ENCODE data around the gene PEMT.

Gene PEMT

DNA sequence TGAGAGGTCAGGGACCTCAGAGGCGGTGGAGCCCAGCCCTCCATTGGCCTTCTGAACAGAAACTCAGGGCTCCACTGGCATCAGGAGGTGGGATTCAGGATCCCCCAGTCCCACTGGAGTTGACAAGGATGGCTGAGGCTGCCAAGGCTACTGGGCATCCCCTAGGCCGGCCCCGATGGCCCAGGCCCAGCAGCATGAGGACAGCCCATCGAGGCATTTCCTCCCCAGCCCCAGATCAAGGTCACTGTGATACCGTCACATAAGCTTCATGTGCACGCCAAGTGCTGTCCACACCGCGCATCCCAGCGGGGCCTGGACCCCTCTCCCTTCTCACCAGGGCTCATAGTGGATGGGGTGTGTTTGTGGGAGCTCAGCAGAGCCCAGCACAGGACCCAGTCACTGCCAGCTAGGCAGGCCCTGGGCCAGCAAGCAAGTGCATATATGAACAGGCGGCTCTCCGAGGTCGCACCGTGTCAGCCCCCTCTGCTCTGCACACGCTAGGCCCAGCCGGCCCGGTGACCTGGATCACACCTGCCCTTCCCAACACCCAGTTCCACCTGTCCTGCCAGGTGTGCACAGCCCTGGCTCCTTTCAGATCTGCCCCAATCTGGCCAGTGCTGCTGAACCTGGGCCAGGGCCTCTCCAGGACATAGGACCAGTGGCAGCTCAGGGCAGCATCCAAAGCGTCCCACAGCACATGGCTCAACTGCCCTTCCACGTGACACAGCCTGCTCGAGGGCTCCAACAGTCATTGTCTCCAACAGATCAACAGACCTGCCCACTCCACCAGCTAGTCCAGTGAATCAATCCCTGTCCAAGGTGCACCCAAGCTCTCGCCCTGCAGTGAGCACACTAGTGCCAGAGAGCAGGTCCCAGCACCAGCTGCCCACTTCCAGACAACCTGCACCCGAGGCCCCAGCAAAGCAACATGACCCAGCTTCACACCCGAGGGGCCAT is 62.5 kb downstream of the PEMT start:
- DNase-seq, result no peak

DNA sequence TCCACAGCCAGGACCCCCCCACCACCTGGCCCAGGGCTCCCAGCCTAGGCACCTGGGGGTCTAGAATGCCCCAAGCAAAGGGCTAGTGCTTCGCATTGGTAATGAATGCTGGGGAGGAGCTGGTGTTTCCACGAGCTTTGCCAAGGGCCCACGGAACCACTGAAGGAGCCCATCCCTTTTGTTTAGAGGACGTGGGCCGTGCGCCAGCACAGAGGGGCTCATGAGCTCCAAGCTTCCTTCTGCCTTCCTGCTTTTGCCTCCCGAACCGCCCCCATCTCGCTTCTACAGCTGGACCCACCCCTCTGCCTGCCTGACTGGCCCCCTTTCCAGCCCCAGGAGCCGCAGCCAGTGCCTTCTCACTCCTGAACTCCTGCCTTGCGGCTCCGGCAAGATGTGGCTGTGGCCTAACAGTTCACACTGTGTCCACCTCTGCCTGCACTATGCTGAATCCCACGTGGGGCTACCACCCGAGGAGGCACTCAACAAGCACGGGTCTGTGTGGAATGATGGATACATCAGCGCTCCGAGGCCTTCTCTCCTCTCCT is 63.5 kb downstream of the PEMT start:
- DNase-seq, result no peak

DNA sequence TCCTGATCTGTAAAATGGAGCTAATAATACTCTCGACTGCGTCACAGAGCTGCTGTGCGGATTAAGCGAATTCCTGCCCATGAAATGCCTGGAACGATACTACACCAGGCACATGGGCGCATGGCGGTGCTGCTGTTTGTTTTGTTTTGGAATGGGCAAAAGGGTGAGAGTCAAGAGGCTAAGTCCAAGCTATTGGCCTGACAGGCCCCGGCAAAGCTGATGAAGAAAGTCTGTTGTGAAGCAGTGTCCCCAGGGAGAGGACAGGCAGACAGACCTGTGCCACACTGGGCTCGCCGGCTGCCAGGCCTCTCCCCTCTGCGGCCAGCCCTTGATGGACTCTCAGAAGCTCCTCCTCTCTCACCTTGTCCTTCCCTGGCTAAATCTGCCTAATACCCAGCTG is 64.0 kb downstream of the PEMT start:
- no peak for DNase-seq

DNA sequence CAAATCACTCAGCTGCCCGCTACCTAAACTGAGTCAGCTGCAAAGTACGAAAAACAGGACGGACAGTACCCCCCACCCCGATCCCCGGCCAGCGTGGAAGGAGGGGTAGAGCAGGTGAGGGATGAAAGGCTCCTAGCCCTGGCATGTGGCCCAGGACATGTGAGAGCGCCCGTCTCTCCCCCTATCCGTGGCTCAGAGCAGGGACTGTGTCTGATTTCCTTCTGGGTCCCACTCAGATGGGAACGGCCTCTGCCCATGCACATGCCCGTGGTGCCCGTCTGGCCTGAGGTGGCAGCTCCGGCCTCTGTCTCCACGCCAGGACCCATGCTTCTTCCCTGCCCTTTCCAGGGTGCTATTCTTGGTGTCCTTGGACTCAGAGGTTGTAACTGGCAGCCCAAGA is 65.1 kb downstream of the PEMT start:
- no peak for DNase-seq

DNA sequence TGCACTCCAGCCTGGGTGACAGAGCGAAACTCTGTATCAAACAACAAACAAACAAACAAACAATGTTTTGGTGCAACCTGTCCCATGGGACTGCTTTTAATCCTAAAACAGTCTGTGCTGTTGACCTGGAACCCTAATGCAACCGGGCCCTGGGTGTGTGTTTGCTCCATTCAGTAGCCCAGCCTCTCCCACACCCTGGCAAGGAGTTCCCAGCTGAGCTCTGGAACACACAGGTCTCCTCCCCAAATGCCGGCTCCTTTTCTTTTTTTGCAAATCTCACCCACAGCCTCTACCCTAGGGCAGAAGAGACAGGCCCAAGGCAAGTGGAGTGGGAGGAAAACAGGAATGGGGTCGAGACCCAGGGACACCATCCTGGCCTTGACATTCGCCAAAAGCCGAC is 65.6 kb downstream of the PEMT start:
- no peak for DNase-seq

DNA sequence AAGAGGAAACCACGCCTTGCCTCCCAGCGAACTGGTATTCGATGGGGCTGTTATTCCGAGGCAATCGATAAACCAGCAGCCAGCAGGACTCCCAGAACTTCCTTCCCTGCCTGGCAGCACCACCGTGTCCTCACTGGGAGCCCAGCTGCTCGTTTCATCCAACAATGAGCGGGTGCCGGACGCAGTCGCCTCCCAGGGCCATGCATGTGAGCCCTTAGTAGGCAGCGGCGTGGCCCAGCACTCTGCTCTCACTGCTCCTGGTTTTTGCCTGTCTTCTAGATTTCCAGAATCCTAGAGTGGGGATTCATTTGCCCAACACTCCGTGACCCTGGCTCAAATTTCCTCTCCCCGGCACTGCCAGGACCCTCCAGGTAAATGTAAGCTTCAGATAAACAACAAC is 66.2 kb downstream of the PEMT start:
- DNase-seq, result no peak

DNA sequence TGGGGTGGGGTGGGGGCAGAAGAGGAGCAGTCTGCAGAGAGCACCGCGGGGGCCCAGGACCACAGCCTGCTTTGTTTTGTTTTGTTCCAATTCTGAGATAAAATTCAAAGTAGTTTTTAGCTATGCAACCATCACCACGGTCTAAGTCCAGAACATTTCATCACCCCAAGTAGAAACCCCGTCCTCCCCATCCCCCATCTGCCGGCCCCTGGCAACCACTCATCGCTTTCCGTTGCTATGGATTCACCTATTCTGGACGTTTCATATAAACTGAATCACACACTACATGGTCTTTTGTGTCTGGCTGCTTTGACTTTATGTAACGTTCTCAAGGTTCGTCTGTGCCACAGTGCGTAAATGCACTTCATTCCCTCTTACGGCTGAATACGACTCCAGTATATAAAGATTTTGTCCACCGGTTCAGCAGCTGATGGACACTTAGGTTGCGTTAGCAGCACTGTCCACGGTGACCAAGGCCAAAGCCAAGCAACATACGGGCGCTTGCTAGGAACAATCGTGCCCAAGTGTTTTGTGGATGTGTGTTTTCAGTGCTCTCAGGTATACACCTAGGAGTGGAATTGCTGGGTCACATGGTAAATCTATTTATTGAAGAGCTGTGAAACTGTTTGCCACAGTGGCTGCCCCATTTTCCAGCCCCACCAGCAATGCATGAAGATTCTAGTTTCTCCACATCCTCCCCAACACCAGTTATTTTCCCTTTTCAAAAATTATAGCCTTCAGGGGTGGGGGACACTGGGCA is 67.6 kb downstream of the PEMT start:
- no peak for DNase-seq

DNA sequence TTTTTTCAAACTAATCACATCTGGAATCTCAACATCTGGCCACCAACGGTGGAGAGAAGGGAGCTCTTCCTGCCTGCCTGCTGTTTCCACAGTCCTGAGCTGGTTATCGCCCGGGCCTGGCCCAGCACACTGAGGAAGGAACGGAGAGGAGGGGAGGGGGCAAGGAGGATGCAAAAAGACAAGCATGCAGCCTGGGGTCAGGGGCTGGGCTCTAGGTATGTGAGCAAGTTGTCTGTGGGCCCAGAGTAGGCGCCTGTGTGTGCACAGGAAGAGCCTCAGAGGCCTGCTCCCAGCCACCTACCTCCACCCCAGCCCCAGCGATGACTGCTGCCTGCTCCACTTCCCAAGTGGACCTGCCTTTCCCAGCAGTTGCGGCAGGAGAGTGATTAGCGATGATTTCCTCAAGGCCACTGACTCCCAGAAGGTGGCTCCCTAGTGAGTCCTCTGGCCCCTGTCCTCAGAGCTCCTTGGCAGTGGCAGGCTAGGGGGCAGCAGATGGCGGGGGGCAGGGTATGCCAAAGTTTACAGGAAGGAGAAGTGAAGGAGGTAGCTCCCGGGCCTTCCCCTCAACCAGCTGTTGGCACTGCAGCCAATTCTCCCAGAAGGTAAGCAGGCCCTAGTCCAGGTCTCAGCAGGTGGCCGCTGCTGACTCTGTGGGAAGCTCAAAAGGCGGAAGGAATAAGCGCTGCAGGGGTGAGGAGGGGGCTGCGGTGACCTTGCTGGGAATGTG is 68.3 kb downstream of the PEMT start:
- DNase-seq, result no peak

DNA sequence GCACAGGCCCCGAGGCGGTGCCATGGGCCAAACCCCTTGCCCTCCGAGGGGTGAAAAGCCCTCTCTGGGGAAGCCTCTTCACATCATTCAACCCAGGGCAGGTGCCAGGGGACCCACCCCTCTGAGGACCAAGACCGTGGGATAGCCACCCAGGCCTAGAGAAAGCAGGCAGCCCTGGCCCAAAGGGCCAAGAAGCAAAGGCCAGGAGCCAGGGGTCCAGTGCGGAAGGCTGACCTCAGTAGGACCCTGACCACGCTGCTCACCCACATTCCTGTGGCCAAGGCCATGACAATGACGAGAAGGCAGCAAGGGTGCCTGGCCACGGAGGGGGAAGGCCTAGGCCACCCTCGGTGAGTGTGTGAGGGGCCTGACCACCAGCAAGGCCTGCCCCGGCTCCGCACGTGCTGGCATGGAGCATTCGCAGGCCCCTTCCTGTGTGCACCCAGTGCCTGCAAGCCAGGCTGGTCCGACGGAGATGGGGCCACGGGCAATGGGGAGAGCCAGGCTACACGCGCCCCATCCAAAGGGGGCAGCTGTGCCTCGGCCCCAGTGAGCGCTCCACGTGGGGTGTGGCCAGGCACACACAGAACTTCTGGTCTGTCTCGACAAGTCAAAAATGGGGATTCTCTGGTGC is 70.8 kb downstream of the PEMT start:
- no peak for DNase-seq

DNA sequence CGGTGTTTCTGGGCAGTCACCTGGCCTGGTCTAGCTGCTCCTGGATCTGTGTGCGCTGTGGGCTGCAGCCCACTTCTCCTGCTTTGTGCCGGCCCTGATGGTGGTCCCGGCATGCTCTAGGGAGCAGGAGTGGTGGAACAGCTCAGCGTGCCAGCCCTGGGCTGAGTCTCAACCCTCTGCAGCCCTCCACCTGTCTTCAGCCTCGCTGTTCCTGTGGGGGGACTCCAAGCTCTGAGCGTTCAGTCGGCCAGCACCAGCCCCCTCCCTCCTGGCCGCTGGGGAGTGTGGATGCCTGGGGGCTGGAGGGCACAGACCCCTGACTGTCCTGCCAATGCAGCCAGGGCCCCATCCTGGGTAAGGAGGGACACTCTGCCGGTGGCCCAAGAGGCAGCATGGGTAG is 71.6 kb downstream of the PEMT start:
- no peak for DNase-seq

DNA sequence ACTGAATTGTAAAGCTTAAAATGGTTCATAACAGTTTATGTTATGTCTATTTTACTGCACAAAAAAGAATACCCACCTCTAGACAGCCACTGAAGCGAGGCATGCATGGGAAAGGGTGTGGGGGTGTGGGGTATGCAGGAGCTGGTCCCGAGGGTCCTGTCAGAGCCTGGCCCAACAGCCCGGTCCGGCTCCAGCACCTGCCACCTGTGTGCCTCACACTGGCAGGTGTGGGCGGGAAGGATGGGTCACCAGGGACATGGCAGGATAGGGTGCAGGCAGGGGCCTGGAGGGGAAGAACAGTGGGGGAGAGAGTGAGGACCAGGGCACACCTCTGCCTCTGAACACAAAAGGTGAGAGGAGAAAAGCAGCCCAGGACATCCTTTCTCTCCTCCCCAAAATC is 72.6 kb downstream of the PEMT start:
- DNase-seq, result no peak

DNA sequence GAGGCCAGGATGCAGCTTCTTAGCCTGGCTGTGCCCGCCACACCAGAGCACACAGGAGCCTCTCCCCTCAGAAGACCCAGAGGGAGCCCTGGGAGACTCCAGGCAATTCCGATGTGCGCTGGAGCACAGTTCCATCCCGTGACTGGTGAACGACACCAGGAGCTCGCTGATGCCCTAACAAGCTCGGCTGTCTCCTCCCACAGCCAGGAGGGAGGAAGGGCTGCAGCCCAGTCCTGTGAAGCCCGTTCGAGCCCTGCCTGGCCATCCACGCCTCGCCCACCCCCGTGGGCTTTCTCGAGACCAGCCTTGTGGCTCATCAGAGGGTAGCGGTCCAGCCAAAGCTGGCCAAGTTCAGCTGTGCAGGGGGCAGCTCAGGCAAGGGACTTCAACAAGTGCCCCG is 73.5 kb downstream of the PEMT start:
- DNase-seq, result no peak

DNA sequence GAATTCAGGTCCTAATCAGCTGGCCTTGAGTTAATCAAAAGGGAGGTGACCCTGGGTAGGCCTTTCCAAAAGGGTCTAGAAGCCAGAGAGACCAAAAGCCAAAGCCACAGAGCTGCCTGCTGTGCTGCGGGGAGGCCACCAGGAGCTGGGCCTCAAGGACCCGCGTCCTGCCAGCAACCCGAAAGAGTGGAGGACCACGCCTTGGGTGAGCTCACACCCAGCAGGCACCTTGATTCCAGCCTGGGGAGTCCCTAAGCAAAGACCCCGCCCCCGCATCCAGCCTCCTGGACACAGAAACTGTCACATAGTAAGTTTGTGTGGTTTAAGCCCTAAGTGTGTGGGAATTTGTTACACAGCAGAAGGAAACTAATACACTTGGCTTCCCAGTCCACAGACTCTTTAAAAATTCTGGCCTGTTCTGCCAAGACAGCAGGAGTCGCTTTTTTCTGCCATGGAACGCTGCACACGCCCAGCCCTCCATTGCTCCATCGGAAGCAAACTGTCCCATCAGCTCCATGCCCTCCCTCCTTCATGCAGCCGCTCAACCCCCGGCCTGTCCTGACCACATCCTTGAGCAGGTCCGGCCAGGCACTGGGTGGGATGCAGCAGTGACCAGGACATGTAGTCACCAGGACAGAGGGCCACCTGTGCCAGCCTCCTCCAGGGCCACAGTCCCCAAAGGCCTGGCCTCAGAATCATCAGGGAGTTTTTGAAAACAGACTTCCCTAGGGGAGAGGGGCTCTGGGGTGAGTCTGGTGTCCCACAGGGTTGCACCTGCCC is 74.4 kb downstream of the PEMT start:
- no peak for DNase-seq

DNA sequence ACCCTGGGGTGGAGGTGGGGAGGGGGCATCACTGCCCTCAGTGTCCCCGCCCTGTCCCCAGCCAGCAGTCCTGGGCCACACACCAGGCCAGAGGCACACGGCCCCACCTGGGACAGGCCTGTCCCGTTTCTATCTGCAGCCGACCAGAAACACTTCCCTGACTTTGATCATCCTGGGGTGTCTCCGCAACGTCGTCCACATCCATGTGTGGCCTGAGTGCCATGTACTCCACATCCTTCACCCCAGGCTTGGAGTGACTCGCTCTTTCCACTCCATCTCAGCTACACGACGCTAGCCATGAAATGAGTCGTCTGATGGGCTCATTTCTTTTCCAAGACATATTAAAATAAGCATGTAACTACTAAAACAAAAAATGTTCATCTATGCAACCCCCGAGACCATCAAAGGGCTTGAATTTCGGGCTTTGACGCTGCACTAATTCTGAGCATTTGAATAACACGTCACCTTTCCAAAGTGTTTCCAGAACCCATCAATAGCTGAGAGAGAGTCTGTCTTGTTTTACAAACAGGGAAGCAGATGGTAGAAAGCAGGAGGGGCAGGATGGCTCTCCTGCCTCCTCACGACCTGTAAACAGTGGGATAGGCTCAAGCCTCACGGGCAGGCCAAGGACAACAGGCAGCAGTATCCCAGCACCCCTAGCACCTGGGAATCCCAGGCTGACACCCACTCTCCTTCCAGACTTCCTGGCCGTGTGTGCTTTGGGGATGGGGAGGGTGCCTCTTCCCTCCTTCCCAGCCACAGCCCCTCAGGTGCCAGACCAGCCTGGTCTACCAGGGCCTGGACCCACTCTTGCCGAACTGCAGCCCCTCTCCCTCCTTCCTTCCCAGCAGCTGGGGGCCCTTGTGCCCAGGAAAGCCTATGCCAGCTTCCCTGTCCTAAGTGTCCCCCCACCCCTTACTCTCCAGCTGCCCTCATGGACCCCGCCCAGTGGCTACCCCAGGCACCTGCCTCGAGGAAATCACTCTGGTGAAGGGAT is 75.3 kb downstream of the PEMT start:
- DNase-seq, result no peak

DNA sequence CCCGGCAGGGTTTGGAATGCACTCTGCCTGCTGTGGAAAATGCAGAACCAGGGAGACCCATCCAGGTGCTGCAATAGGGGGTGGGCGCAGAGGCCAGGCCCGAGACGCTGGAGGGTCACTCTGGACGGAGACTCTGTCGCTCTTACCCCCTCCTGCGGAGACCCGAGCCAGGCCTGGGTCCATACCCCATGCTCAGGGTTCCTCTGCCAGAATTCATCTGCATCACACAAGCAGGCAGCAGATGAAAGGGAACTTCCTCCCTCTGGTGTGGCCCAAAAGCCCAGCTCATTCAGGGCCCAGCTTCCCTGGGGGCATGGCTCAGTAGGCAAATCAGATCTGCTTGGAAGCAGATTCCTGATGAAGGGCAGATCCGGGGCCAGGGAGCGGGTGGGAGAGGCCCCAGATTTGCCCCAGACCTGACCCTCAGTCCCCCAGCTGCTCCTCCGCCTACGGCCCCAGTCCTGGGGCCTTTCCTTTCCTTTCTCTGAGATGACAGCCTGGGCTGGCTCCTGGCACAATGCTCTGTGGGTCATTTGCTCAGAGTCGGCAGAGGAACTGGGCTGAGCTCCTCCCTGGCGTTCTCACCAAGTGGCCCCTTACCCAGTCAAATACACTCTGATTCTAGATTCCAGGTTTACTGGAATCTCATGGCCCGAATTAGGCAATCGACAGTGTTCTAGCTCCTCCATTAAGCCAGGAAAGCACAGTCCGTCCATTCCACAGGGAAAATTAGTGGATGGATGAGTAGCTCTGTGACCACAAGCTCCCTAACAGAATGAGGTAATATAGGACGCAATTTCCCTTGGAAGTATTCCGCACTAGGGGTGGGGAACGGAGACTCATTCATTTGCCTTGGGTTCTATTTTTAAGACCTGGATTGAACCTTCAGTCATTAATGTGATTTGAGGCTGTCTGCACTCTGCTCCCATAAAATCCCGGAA is 76.2 kb downstream of the PEMT start:
- no peak for DNase-seq

DNA sequence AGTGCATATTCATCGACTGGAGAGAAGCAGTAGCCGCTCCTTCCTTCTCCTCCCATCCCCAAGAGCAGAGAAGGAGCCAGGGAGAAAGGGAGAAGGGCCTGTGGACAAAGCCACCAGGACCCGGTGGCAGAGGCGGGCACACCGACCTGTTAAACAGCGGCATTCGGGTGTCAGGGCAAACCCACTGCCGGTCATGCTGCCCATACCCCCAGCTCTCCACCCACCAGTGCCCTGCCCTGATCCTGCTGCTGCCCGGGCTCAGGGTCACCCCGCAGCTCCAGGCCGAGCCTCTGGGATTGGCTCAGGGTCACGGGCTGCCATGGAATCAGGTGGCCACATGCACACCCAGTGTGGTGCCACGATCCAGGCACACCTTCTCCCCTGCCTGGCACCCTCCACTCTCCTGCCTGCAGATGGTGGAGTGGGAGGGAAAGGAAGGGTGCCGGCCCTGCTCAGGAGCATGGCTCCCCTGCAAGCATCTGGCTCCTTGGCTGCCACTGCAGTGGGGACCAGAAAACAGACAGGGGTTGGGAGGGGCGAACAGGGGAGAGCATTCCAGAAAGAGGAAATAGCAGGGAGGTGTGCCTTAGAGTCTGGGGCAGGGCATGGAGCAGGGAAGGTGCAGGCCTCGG is 77.0 kb downstream of the PEMT start:
- DNase-seq, result no peak

DNA sequence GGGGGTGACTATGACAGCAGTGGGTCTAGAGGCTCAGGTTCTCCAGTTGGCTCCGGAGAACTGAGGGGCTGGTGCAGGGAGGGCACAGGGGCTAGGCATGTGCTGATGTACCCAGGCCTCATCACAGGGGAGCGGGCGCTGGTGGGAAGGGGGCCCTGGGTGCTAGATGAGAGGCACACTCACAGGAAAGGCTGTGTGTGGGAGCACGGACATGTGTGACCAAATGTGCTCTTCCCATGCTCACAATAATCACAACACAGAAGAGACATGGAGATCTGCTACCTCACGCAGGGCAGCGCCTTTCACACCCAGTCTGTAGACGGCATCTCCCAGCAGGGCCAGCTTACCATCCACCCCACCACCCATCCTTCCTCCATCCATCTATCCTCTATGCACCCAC is 77.9 kb downstream of the PEMT start:
- no peak for DNase-seq

DNA sequence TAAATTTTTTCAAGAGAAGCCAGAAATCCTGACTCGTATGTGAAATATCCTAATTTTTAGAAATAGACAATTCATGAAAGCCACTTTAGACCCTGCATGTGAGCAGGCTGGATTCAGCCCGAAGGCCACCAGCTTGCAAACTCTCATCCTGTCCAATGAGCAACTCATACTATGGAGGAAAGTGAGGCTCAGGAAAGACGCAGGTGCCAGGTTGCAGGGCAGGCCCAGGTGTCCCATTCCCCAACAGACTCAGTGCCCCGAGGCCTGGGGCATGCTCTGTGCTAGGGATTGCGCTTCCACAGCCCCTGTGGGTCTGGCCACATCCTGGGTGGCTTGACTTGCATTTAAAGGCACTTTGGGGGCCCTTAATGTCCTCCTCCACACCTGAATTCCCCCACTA is 78.6 kb downstream of the PEMT start:
- DNase-seq, result no peak

All from NCI-H748 treated with DMSO at 0.1 percent for 48 hours (cell line).